ENCODE results near the gene SOCS1. TPM values are rescaled to one million over a fixed set of nuclear protein-coding genes. Genes with fewer than 3 reads are reported as not detected.

SOCS1 gene
- total and polyA plus RNA-seq, 2 of the 8 experiments (the other 6 are each of a cell fraction or from before 2014, with no cell fraction given), result 21.0 to 48.9 TPM

- no peak overlapping the region for H3K4me3 ChIP-seq (ENCODE audit: extremely low read depth in 1 of 4, insufficient read depth in 2 of 4, low read depth in 3 of 4, low read length in 4 of 4)
- TF ChIP-seq NRF1 (IDR thresholded peaks at IDR 0.05; ENCODE audit: low read depth, low read length), result no peak
- no peak for TF ChIP-seq TBP (IDR thresholded peaks at IDR 0.05; ENCODE audit: low read depth, low read length)
- TF ChIP-seq SAP30 (IDR thresholded peaks at IDR 0.05; ENCODE audit: insufficient read depth, insufficient replicate concordance, low read length), result no peak
- TF ChIP-seq CBX8 (IDR thresholded peaks at IDR 0.05; ENCODE audit: borderline replicate concordance, low read depth, low read length), result no peak
- no peak for TF ChIP-seq ASH2L (IDR thresholded peaks at IDR 0.05; ENCODE audit: low read length)
- H3K56ac ChIP-seq (replicated peaks; ENCODE audit: insufficient read length, low read depth, low read length), result no peak overlapping the region
- H3K4ac ChIP-seq (replicated peaks; ENCODE audit: insufficient read length, low read depth, low read length), result no peak overlapping the region
- no peak overlapping the region for H3K14ac ChIP-seq (ENCODE audit: insufficient read length)
- H3K4me2 ChIP-seq (ENCODE audit: insufficient read depth in 1 of 2, low read depth in 2 of 2, low read length in 2 of 2), result no peak overlapping the region
- H4K5ac ChIP-seq (ENCODE audit: insufficient read length, low read depth, low read length), result no peak overlapping the region
- no peaks in the 10 kb centered on the region for H3K9me3 ChIP-seq (ENCODE audit: insufficient read depth in 2 of 2, low read depth in 1 of 2, low read length in 1 of 2)
- H3K36me3 ChIP-seq (ENCODE audit: control insufficient read depth in 2 of 4, insufficient read depth in 4 of 4, low read length in 3 of 4), result no peaks in the 10 kb centered on the region
- no peaks in the 10 kb centered on the region for H3K27me3 ChIP-seq (replicated peaks in 1 of 4; ENCODE audit: control insufficient read depth in 3 of 4, extremely low read depth in 1 of 4, insufficient read depth in 3 of 4, low read length in 3 of 4)
- no peak overlapping the region for H2BK120ac ChIP-seq (replicated peaks; ENCODE audit: low read depth, low read length)
- CTCF ChIA-PET (ENCODE audit: partially characterized antibody), result no interaction called here
- H3K79me1 ChIP-seq (ENCODE audit: low read depth, low read length), result no peaks in the 10 kb centered on the region
- no peak overlapping the region for H3K18ac ChIP-seq (ENCODE audit: extremely low read depth, low read length)
- no peak overlapping the region for H2AK5ac ChIP-seq (ENCODE audit: low read depth, low read length)
- no peaks in the 10 kb centered on the region for H4K20me1 ChIP-seq (replicated peaks in 1 of 2; ENCODE audit: control insufficient read depth in 1 of 2, insufficient read depth in 2 of 2, low read length in 2 of 2)
- no peaks in the 10 kb centered on the region for H3K79me2 ChIP-seq (ENCODE audit: control insufficient read depth in 1 of 2, insufficient read depth in 2 of 2, low read length in 2 of 2)
- H2BK15ac ChIP-seq (ENCODE audit: low read length), result no peak overlapping the region
- no peak overlapping the region for H3K23ac ChIP-seq (ENCODE audit: insufficient read length)
- no peak overlapping the region for H2BK5ac ChIP-seq (ENCODE audit: low read depth, low read length)
- H4K91ac ChIP-seq (replicated peaks; ENCODE audit: insufficient read length, low read length), result no peak overlapping the region
- 93% methylated on average over 4 of the region's 4 CpGs; no CpG with 5 or more reads in 1 of the 2 experiments for WGBS, 2 experiments (ENCODE audit: extremely low coverage in 1 of 2, insufficient coverage in 1 of 2, insufficient read length in 1 of 2, insufficient replicate concordance in 2 of 2, low coverage in 1 of 2, low lambda C conversion rate in 2 of 2, missing lambda C conversion rate in 1 of 2)
- H4K8ac ChIP-seq (ENCODE audit: extremely low read depth, insufficient read depth, low read length), result no peak overlapping the region
- no peak overlapping the region for H3K27ac ChIP-seq (ENCODE audit: low read depth, low read length)
- POLR2A ChIA-PET (ENCODE audit: partially characterized antibody), result no interaction called here
- H2BK12ac ChIP-seq (ENCODE audit: low read depth, low read length), result no peak overlapping the region
- no peaks in the 10 kb centered on the region for H3K23me2 ChIP-seq (ENCODE audit: low read depth, low read length)
- FAIRE-seq, result no peak
- no peak for DNase-seq (ENCODE audit: low read depth in 1 of 2, low spot score in 2 of 2)
- no peak overlapping the region for H2BK20ac ChIP-seq (ENCODE audit: low read length)
- no peak overlapping the region for H3K9ac ChIP-seq (replicated peaks in 1 of 4; ENCODE audit: extremely low read depth in 1 of 4, low read depth in 3 of 4, low read length in 3 of 4)
- H2AFZ ChIP-seq (ENCODE audit: low read length), result no peak overlapping the region
- peaks cover 5 to 12% (median 9%) of the 10 kb centered on the region in 4 experiments for H3K4me1 ChIP-seq (replicated peaks in 1 of 4; ENCODE audit: control insufficient read depth in 3 of 4, insufficient read depth in 4 of 4, low read length in 3 of 4)
Observed at GRCh38 chr16:11295672-11296071, 39.7 kb upstream of the SOCS1 start.

Measured in H1 (cell line).